Fibroblast of lung (primary cell): Measurements from ENCODE around the gene ERCC2.

ENCODE experiments used
- CTCF ChIP-seq, 2 donors: IDR thresholded peaks in 1 of 2; conservative IDR thresholded peaks in 1 of 2; 1 replicate in 1 of 2; 2 replicates in 1 of 2; pipeline ENCODE4 v1.5.1; 2011 to 2012; ENCODE audit warnings: low read length in 2 of 2, control low read depth in 1 of 2, inconsistent platforms in 1 of 2, low read depth in 1 of 2, mild to moderate bottlenecking in 1 of 2
- EZH2 ChIP-seq: IDR thresholded peaks from 2 replicates; pipeline ENCODE4 v1.5.1; 2012; ENCODE audit warnings: low read length, control low read depth, mild to moderate bottlenecking; ENCODE audit errors: missing control alignments

- TF ChIP-seq CTCF (conservative IDR thresholded peaks at IDR 0.05 in 1 of 2, IDR thresholded peaks at IDR 0.05 in 1 of 2; ENCODE audit: low read depth in 1 of 2, low read length in 2 of 2) (no peak), EZH2 (no peak)
Observed at GRCh38 chr19:45358213-45358792, 12.1 kb downstream of the ERCC2 start.
